Anterior cingulate cortex (tissue), 58 donors: ENCODE measurements around the gene CLPTM1L.
"Not testable (repeated sequence)": the region's sequence is repeated elsewhere in the genome, so short reads cannot be mapped to it uniquely, and the experiment has no call there.

Experiments
- DNase-seq, 58 donors: peaks; one replicate each; lab custom pipeline; 2025; lab: John Stamatoyannopoulos, UW

The CLPTM1L gene

DNA sequence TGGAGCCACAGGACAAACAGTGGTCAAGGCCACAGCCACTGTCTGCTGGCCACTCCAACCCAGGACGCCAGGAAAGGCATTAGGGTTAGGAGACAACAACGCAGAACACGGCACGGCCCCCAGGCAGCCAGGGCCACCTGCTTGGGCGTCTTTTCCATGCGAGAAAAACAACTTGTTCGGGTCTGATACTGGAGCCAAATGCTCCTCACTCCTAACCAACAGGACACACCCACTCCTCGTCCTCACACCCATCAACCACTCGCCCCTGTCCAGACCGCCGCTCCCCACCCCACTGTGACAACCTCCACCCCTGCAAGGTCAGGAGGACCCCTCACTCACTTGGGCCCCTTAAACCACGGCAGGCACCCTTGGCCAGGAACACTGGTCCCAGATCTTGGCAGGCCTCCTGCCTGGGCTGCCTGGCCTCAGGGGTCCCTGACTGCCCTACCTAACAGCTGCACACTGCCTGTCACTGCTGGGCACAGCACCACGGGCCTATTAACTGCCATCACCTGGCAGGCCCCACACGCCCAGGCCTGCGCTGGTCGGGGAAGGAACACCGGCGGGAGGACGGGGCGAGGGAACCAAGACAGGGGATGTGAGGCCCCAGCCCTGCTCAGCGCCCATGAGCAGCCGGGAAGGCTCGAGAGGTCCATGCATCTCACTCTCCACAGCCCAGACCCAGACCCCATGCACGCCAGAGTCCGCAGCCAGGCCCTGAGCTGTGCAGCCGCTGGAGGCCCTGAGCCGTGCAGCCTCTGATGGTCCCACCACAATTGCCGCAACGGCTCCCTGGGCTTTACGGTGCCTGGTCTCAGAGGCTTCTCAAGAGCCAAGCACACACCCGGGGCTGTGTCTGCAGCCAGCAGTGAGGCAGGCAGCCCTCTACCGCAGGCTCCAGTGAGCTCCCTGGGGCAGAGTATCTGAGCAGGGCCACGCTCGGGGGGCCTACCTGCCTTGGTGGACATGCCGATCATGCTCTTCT, 13.8 kb downstream of the CLPTM1L start:
- DNase-seq, result no peak

DNA sequence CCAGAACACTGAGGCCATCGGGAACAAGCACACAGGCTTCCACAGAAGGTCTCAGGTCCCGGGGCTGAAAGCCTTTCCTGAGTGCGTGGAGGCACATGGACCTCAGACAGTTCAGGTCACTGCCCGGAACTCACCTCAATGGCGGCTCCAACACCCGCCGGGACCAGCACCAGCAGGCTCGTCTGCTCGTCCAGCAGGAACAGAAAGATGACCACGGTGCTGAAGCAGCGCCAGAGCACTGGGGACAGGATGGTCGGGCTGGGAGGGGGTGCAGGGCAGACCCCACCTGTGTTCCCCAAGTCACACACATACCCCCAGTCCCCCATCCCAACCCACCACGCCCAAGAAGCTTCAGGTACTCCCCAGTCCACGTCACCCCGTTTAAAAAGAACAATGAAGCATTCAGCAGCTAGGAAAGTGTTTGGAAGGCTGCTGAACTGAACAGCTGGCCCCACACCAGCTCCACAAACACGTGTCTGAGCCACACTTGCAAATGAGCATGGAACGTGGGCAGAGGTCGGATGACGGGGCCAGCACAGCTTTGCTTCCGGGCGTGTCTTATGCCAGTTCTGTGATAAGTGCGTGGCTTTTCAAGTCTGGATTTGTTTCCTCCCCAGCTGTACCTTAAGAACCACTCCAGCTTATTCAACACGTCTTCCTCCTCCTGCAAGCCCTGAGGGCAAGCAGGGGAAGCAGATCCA, 14.6 kb downstream of the CLPTM1L start:
- no peak for DNase-seq

- no peak for DNase-seq
Observed at GRCh38 chr5:1329111-1329579, 15.8 kb downstream of the CLPTM1L start.

GRCh38 chr5:1328237-1329110, 16.4 kb downstream of the CLPTM1L start:
- DNase-seq, result not testable (repeated sequence)

- not testable (repeated sequence) for DNase-seq
Observed at GRCh38 chr5:1326901-1327756, 17.8 kb downstream of the CLPTM1L start.

DNA sequence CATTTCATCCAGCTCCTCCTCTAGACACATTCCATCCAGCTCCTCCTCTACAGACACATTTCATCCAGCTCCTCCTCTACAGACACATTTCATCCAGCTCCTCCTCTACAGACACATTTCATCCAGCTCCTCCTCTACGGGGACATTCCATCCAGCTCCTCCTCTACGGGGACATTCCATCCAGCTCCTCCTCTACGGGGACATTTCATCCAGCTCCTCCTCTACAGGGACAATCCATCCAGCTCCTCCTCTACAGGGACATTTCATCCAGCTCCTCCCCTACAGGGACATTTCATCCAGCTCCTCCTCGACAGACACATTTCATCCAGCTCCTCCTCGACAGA, 18.4 kb downstream of the CLPTM1L start:
- not testable (repeated sequence) for DNase-seq

- no peak for DNase-seq
Observed at GRCh38 chr5:1325870-1326531, 18.9 kb downstream of the CLPTM1L start.

DNA sequence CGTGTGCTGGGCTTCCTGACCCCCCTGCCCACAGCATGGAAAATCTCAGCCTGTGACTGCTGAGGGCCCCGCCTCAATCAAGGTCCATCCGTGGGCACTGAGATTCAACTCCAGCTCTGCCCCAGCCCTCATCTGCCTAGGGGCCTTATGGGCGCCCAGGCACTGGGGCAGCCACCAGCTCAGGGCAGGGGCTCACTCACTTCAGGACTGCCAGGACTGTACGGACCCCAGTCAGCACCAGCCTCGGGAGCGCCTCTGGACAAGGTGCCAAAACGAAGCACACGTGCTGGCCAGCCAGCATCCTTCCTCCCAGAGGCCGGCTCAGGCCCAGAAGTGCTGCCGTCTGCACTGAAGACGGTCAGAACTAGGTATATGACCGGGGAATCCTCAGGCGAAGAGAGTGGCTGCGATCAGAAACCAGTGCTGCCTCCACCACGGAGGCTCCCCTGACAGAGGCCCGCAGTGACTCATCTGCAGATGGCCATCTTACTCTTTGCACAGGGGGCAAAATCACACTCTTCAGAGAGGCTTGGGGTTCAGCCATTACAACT, 19.6 kb downstream of the CLPTM1L start:
- no peak for DNase-seq

DNA sequence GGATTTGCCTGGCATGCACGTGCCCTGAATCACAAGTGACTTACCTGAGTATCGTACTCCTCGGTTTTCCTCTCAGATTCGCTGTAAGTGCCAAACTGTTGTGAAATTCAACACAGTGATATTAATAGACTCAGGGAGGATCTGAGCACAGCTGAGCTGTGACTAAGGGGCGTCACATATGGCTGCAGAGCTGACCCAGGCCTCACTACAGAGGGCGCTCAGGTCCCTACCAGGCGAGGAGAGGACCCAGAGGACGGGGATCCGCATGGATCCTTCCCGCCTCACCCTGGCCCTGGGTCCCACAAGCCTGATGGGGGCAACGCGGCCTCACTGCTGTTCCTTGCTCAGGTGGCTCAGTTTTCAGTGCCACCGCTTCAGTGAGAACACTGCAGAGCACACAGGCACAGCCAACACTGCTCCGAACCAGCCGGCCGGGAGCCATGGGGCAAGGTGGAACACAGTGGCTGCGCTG, 20.1 kb downstream of the CLPTM1L start:
- DNase-seq, result no peak

DNA sequence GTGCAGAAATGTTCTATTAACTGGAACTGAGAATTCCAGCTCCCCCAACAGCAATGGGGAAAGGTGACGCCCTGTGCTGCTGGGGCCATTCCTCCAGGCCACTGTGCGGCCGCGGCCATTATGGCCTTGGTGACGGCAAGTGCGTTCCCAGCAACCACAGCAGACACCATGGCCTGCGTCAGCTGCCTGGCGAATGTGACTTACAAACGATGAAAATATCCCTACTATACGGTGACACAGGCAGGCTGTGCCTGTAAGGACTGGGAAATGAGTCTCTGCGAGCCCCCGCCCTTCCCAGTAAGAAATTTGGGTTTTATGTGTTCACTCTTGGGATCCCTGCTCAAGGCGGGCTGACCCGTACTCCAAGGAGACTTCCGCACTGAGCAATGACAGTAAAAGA, 20.6 kb downstream of the CLPTM1L start:
- no peak for DNase-seq

- DNase-seq, result no peak
Observed at GRCh38 chr5:1323803-1324173, 21.1 kb downstream of the CLPTM1L start.

- DNase-seq, result no peak
Observed at GRCh38 chr5:1322955-1323802, 21.7 kb downstream of the CLPTM1L start.

DNA sequence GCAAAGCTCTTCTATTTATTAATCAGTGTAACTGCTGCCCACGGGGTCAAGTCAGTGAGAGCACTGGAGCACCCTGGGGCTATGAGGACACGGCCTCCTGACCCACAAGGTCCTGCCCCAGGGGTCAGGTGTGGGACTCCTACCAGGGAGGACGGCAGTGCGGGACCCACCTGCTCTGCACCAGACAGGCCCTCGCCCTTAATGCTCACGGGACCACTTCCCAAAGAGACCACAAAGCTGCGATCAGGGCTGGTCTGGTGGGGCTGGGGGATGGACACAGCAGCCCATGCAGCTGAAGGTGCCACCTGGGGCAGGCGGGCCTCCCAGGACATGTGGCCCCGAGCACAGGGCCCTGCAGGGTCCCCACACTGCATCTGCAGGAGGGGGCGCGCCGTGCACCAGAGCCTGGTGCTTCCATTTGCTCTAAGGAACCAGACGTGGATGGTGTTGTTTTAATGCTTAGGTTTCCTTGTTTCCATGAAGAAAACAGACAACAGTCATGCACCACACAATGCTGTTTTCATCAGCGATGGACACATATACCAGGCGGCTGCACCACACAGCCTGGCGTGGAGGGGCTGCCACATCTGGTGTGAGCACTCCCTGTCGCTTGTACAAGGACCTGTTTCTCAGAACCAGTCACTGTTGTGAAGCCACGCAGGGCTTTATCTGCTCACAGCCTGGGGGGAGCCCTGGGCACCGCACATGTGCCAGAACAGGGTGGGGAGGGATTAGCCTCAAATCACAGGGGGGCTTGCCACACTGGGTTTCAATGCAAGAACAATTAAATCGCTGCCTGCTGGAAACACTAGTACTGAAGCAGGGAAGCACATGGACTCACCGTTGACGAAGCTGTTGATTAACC, 22.6 kb downstream of the CLPTM1L start:
- DNase-seq, result no peak

- no peak for DNase-seq
Observed at GRCh38 chr5:1321576-1321975, 23.3 kb downstream of the CLPTM1L start.

GRCh38 chr5:1320436-1321344, 24.2 kb downstream of the CLPTM1L start:
- DNase-seq, result no peak
